Suprapubic skin (tissue), 4 donors: Measurements from ENCODE around the gene TEDC2. TPM values are rescaled to one million over a fixed set of nuclear protein-coding genes. Genes with fewer than 3 reads are reported as not detected.

ENCODE experiments used
- DNase-seq, 2 donors: peaks; one replicate each; pipeline ENCODE4 v3.0.0-alpha.2; 2019; ENCODE audit warnings: low spot score in 2 of 2
- H3K27ac ChIP-seq: fragments of 200-600 bp; sonication (generic); one replicate; pipeline ENCODE4 v1.5.1; 2019
- H3K27me3 ChIP-seq: fragments of 200-600 bp; sonication (generic); one replicate; pipeline ENCODE4 v1.5.1; 2019
- H3K36me3 ChIP-seq: fragments of 200-600 bp; sonication (generic); one replicate; pipeline ENCODE4 v1.5.1; 2019
- H3K4me1 ChIP-seq: fragments of 200-600 bp; sonication (generic); one replicate; pipeline ENCODE4 v1.5.1; 2019
- H3K4me3 ChIP-seq: fragments of 200-600 bp; sonication (generic); one replicate; pipeline ENCODE4 v1.5.1; 2019; ENCODE audit warnings: mild to moderate bottlenecking
- H3K9me3 ChIP-seq: fragments of 200-600 bp; sonication (generic); one replicate; pipeline ENCODE4 v1.5.1; 2019
- CTCF ChIP-seq, 2 donors: fragments of 200-600 bp in 1 of 2; fragments of 450-650 bp in 1 of 2; sonication (generic) in 1 of 2; IDR thresholded peaks; one replicate each; pipeline ENCODE4 v1.5.1; 2016 to 2019; ENCODE audit warnings: antibody characterized with exemption in 2 of 2, mild to moderate bottlenecking in 1 of 2, moderate library complexity in 1 of 2
- EP300 ChIP-seq: sonication (generic); formaldehyde crosslinking; IDR thresholded peaks from one replicate; pipeline ENCODE4 v1.6.1; 2017; ENCODE audit warnings: antibody characterized with exemption
- POLR2A ChIP-seq, 2 donors: fragments of 450-650 bp; IDR thresholded peaks; one replicate each; pipeline ENCODE4 v1.6.1; 2017; ENCODE audit warnings: antibody characterized with exemption in 2 of 2, mild to moderate bottlenecking in 2 of 2, moderate library complexity in 2 of 2
- POLR2AphosphoS5 ChIP-seq, 3 donors: sonication (generic); formaldehyde crosslinking; IDR thresholded peaks; one replicate each; pipeline ENCODE4 v1.6.1; 2017; ENCODE audit warnings: antibody characterized with exemption in 3 of 3
- WGBS: methylation state at CpG from one replicate; pipeline ENCODE4 v1.1.5; 2018; 5-methylcytosine and 5-hydroxymethylcytosine counted together
- total RNA-seq, 4 donors: library from RNA; depleted of rRNA; stranded (reverse); fragments of >200 nt; gene quantifications; one replicate each; pipeline ENCODE4 v1.1.0, GENCODE V29; 2016

Gene TEDC2
- total RNA-seq, 4 donors from 2014 or later, result 1.4 to 2.2 (median 1.6) TPM; not detected in 1

DNA sequence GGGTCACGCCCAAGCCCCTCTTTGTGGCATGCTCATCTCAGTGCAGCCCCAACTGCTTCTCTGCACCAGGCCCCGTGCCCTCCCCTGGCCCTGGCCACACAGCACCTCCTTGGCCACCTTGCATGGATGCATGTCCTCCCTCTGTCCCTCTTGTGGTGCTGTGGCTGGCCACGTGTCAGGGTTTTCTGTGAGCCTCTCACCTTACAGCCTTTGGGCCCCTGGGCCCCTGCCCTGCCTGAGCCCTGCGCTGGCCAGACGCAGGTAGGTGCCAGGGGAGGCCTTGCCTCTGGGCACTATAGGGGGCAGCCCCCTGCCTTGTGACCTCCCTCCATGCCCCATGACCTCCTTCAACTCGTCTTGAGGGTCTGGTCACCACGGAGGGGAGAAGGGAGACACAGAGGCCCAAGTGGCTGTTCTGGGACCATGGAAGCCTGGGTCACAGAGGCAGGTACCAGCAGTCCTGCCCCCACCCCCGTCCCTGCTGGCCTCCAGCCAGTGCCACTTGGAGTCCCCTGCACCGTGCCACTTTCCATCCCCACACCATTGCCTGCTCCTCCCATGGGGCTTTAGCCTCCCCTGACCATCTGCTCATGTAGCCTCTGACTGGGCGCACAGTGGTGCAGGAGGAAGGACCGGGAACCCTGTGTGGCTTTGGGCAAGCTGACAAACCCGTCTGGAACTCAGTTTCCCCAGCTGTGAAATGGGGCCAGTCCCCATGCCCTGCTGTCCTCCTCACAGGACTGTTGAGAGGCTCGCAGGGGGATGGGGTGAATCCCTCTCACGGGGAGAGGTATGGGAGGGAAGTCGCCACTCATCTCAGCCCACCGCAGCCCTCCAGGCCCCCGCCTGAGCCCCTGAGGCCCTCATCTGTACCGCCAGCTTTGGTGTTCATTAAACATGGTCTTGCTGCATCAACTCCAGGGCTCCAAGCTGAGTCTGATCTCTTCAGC, 42.3 kb downstream of the TEDC2 start:
- H3K36me3 ChIP-seq, result no peaks in the 10 kb centered on the region
- DNase-seq, result no peak
- TF ChIP-seq POLR2AphosphoS5 (IDR thresholded peaks at IDR 0.05) (no peak), EP300 (no peak), POLR2A (IDR thresholded peaks at IDR 0.05) (no peak), CTCF (IDR thresholded peaks at IDR 0.05) (no peak)
- no peaks in the 10 kb centered on the region for H3K27me3 ChIP-seq
- H3K4me1 ChIP-seq, result peaks cover 58% of the 10 kb centered on the region
- H3K9me3 ChIP-seq, result no peaks in the 10 kb centered on the region
- no peak overlapping the region for H3K4me3 ChIP-seq
- H3K27ac ChIP-seq, result no peak overlapping the region
- 78% methylated on average over 6 of the region's 18 CpGs for WGBS

- no peak for DNase-seq
- no peak overlapping the region for H3K4me3 ChIP-seq
- peaks cover 23% of the 10 kb centered on the region for H3K4me1 ChIP-seq
- H3K9me3 ChIP-seq, result no peaks in the 10 kb centered on the region
- no peak overlapping the region for H3K27ac ChIP-seq
- no peaks in the 10 kb centered on the region for H3K36me3 ChIP-seq
- TF ChIP-seq CTCF (IDR thresholded peaks at IDR 0.05) (no peak), POLR2AphosphoS5 (IDR thresholded peaks at IDR 0.05) (no peak), EP300 (no peak), POLR2A (IDR thresholded peaks at IDR 0.05) (no peak)
- 91% methylated on average over 14 of the region's 14 CpGs for WGBS
- H3K27me3 ChIP-seq, result no peaks in the 10 kb centered on the region
Measured at GRCh38 chr16:2505695-2506094, 45.8 kb downstream of the TEDC2 start.

- peaks cover 19% of the 10 kb centered on the region for H3K4me1 ChIP-seq
- DNase-seq, result no peak
- 65% methylated on average over 13 of the region's 14 CpGs for WGBS
- H3K36me3 ChIP-seq, result no peaks in the 10 kb centered on the region
- no peak overlapping the region for H3K4me3 ChIP-seq
- TF ChIP-seq EP300 (no peak), CTCF (IDR thresholded peaks at IDR 0.05) (no peak), POLR2A (IDR thresholded peaks at IDR 0.05) (no peak), POLR2AphosphoS5 (IDR thresholded peaks at IDR 0.05) (no peak)
- no peaks in the 10 kb centered on the region for H3K9me3 ChIP-seq
- peak overlapping the region; percentile 71 for H3K27ac ChIP-seq
- no peaks in the 10 kb centered on the region for H3K27me3 ChIP-seq
Measured at GRCh38 chr16:2507052-2507659, 47.2 kb downstream of the TEDC2 start.

DNA sequence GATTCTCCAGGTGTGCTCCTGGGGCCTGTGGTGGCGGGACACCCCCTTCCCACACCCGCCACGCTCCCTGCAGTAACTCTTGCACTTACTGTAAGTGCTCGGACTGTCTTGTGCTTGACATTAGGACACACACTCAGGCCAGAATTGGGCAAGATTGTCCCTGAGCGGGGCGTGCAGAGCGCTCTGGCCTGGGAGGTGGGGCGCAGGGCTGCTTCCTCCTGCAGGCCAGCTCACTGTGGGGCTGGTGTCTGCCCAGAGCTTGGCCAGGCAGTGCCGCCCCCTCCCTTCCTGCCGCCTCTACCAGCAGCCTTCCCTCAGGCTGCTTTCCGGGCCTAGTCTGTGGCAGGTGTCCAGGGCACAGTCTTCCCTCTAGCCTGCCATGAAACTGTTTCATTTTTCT, 47.8 kb downstream of the TEDC2 start:
- Histone ChIP-seq H3K4me3 (no peak overlapping the region), H3K36me3 (no peaks in the 10 kb centered on the region), H3K27ac (peak overlapping the region; percentile 71), H3K9me3 (no peaks in the 10 kb centered on the region), H3K27me3 (no peaks in the 10 kb centered on the region), H3K4me1 (peaks cover 19% of the 10 kb centered on the region)
- peak; percentile 67 to 80 for DNase-seq
- no peak for TF ChIP-seq CTCF (IDR thresholded peaks at IDR 0.05)
- TF ChIP-seq POLR2AphosphoS5 (IDR thresholded peaks at IDR 0.05), result no peak
- TF ChIP-seq POLR2A (IDR thresholded peaks at IDR 0.05), result no peak
- TF ChIP-seq EP300, result no peak
- 68% methylated on average over 11 of the region's 11 CpGs for WGBS

DNA sequence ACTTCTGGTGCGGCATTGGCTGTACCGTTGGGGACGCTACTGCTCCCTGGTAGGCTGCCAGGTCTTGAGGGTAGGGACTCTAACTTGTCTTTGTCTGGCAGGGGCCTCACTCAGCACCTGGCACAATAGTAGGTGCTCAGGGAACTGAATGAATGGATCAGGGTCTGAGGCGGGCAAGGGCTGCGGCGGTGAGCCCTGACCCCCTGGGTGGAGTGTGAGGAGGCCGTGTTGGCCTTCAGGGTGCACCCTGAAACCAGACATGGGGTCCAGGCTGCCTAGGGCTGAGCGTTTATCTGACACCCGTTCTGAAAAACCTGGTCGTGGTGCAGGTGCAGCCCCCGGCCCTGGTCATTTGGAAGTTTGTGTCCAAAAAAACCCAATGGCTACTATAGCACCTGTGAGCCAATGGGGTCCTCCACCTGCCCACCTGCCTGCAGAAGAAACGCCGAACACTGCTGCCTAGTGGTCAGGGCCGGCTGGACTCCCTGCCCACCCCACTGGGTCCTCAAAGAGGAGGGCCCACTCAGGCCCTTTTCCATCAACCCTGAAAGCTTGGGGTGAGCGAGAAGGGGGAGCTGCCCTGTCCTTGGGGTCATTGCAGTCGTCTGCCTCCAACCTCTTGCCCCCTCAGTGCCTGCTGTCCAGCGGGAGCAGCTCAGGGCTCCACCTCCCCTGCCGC, 49.0 kb downstream of the TEDC2 start:
- no peaks in the 10 kb centered on the region for H3K27me3 ChIP-seq
- no peak for TF ChIP-seq POLR2AphosphoS5 (IDR thresholded peaks at IDR 0.05)
- no peak for TF ChIP-seq EP300
- TF ChIP-seq POLR2A (IDR thresholded peaks at IDR 0.05), result no peak
- TF ChIP-seq CTCF (IDR thresholded peaks at IDR 0.05), result no peak
- DNase-seq, result no peak
- H3K4me3 ChIP-seq, result no peak overlapping the region
- no peak overlapping the region for H3K27ac ChIP-seq
- no peaks in the 10 kb centered on the region for H3K36me3 ChIP-seq
- 82% methylated on average over 18 of the region's 18 CpGs for WGBS
- H3K4me1 ChIP-seq, result peaks cover 24% of the 10 kb centered on the region
- no peaks in the 10 kb centered on the region for H3K9me3 ChIP-seq
